Stimulated activated CD4-positive, alpha-beta T cell treated with anti-CD3 and anti-CD28 coated beads, Interleukin-1b, Interleukin-23, amount 100 ng/mL, for 24 hours (primary cell): ENCODE measurements around the gene OVAAL.

Experiments used
- DNase-seq, 4 experiments: peaks; one replicate each; pipeline ENCODE4 v3.0.0-alpha.2; 2020; ENCODE audit warnings: low read depth in 4 of 4, low spot score in 1 of 4

OVAAL gene

DNA sequence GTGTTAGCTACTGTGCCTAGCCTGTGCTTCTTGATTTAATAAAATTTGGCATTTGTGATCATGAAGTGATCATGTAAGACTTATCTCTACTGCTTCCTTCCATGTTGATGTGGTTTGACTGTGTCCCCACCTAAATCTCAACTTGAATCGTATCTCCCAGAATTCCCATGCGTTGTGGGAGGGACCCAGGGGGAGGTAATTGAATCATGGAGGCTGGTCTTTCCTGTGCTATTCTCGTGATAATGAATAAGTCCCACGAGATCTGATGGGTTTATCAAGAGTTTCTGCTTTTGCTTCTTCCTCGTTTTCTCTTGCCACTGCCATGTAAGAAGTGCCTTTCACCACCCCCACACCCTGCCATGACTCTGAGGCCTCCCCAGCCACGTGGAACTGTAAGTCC is at the start of gene OVAAL:
TSS of gene OVAAL (plus strand) at position 301 of the 400 bp plus-strand sequence.
- DNase-seq: no peak

DNA sequence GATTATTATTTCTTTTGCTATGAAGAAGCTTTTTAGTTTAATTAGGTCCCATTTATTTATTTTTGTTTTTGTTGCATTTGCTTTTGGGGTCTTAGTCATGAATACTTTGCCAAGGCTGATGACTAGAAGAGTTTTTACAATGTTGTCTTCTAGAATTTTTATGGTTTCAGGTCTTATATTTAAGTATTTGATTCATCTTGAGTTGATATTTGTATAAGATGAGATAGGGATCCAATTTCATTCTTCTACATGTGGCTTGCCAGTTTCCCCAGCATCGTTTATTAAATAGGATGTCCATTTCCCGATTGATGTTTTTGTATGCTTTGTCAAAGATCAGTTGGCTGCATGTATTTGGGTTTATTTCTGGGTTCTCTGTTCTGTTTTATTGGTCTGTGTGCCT is 47.9 kb upstream of the OVAAL start:
- no peak for DNase-seq

DNA sequence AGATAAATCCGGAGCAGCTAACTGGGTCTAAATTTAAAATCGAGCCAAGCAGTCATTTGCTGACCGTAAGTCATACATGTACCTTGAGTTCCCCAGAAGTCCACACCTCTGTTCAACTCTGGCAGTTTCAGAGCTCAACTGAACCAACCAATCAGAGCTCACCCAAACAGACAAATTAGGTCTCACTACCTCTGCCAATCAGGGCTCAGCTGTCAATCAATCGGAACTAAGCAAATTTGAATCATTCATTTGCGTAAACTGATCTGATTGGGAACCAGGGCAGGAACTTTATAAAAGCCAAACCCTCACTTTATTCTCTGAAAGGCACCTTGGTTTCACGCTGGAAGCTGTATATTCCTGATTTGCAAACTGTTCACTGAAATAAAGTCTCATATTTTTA is 45.2 kb upstream of the OVAAL start:
- DNase-seq: no peak

DNA sequence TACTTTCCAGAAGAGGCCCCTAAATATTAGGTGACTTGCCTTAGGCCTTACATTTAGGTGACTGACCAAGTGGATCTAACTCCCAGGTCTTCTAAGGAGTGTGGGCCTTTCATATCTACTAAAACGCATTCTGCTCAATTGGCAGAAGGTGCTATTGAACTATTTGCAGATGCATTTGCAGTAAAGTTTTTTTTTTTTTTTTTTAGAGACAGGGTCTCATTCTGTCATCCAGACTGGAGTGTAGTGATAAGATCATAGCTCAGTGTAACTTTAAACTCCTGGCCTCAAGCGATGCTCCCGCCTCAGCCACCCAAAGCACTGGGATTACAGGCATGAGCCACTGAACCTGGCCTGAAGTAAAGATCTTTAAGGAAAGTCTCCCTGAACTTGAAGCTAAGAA is 43.4 kb upstream of the OVAAL start:
- DNase-seq: no peak

DNA sequence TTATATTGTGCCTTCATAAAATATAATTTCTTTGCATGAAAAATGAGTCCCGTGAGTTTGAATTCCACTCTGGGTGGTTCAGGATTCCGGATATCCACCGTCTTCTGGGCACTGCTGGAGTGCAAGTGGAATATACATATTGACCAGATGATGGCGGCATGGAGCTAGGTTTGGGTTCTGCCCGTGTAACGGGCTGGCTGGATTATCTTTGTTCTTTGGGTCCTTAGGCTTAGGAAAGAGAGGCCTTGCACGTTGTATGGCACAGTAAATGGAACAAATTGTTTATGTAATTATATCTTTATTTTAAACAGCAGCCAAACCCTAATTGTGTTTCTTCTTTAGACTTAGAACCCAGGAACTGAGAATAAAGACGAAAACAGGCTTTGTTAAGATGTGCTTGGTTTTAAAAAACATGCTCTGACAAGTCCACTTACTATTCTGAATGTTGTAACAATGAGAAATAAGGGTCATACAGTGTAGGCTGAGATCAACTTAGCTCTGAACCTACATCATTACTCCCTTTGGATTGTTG is 42.8 kb upstream of the OVAAL start:
- peak; percentile 15 to 33 (median 28) for DNase-seq

DNA sequence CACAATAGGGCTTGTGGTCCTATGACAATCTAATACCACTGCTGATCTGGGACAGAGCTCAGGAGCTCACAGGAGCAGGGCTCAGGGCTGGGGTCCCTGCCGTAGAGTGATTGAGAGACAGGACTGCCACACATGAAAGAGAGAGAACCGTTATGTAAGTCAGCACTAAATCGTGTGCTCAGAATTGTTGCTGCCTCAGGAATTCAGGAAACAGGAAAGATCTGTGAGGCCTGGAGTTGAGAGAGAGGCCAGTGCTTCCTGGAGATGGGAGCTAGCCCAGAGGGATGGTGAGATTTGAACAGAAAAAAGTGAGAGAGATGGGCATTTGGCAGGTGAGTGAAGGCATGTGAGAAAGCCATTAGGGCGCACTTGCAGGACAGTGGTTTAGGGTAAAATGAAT is 38.9 kb upstream of the OVAAL start:
- no peak for DNase-seq

DNA sequence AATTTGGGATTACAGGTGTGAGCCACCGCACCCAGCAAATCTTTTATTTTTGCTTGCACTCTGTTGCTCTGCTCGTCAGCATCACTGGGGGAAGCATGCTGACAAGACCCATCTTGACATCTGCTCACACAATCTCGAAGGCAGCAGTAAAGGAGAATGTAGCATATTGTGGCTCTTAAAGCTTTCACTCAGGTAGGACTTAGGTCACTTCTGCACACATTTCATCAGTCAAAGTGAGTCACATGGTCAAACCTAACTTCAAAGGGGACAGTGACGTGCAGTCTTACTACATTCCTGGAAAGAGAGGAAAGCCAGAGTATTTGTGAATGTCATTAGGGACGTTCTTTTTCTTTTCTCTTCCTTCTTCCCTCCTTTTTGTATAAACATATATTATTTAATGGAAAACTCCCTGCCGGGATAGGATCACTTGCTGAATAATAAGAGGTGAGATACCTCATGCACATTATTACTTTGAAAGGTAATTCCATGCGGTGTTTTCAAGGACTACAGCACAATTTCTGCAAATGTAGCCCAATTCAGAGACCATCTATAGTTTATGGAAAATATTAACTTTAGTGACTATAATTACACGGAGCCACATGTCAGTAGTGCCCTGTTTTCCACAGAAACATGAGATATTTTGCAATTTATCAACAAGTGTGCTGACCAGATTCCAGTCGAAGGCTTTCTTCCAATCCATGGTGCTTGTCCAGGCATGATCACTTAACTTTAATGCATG is 37.1 kb upstream of the OVAAL start:
- DNase-seq: no peak

DNA sequence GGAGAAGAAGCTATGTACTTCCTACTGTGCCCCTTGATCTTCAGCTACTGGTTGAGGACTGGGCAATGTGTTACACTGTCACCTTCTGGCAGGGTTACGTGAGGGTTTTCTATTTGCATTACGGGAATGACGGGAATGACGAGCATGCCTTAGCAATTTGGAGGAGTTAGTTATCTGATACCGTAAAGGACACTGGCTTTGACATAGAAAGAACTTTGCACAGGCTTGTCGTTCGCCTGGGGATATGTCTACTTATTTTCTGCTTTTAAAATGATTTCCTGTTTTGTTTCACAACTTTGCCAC is 36.6 kb upstream of the OVAAL start:
- DNase-seq: no peak

DNA sequence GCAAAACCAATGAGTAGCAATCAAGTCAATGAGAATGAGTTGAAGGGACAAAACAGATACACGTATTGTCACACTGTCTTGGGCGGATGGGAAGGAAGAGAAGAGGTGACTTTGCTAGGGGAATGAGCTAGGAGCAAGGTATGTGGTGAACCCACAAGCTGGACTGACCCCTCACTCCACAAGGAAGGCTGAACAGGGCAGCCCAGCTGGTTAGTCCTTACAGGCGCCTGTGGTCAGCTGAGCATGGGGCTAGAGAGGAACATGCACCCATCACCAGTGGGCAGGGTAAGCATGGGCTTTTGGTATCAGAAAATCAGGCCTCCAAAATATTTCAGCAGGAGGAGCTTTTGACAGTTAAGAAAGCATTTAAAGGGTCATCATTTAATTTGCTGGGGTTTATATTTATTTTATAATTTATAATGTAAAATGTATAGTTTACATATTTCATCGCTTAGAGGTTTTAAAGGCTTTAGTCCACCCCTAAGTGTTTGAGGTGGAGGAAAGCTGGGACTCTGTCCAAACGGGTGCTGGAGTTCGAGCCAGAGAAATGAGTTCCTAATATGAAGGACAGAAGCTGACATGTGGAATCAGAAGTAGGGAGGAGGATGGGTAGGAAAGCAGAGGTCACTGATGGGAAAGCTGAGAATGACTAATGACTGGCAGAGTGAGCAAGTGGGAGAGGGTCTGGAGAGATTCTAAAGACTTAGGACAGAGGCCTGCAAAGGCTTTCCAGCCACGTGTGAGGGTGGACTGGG is 34.4 kb upstream of the OVAAL start:
- DNase-seq: no peak

DNA sequence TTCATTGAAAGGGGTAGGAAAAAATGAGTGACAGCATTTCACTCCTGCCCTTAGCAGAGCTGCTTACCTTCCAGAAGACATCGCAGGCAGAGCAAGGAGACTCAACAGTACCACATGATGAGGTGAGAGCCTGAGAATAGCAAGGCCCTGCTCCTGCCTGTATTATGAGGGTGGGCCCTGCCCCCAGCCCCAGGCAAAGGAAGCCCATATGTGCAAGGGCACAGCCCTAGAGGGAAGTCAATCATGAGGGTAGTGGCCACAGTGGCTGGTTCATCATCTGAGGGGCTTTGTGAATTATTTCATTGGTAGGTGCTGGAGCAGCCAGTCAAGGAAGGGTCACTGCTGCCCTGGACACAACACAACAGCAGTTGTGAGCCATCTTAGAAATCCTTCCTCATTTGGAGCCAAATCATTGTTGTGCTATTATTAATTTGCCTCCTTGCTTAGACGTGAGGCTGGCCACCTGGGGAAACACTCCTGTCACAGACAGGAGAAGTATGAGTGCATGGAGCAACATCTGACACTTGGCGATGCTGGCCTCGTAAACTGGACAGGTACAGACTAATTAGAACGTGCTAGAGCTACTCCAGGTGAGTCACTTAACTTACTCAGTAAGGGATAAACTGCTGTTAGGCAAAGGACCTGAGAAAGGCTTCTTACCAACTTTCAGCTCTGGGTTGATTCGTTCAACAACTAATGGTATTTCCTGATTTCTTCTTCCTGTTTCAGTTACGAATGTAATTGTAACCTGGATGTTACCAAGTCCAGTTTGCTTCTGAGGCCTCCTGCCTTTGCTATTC is 33.6 kb upstream of the OVAAL start:
- no peak for DNase-seq

DNA sequence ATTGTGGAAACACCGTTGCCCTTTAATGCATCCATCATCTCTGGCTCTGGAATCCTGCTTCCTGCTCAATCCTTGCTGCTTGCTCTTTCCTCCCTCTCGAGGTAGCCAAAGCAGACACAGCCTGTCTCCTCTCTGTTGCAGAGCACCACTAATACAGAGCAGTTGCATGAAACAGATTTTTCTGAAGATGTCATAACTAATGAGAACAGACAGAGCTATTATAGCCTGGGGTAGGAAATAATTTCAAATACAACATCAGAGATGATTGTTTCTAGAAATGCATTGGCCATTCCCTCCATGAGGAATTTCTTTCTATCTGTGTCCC is 33.1 kb upstream of the OVAAL start:
- no peak for DNase-seq

DNA sequence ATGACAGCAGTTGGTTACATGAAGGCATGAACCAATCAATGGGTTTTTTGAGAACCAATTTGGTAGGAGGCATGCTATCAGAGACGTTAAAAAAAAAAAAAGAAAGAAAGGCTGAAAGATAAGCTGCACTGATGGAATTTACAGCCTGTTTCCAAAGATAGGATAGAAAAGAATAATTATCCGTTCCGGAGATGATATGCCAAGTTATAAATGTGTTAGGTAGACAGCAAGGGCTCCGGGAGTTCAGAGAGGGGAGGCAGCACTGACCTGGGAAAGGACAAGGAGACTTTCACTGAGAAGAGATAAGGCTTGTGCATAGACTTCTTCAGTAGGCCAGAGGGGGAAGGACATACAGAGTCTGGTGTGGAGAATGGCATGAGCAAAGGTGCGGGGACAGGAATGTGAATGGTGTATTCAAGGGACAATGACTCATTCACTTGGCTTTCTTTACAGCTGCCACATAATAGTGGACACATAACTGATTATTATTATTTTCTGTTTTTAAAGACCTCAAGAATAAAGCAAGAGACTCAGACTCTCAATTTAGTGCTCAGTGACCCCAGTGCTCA is 31.6 kb upstream of the OVAAL start:
- no peak for DNase-seq

DNA sequence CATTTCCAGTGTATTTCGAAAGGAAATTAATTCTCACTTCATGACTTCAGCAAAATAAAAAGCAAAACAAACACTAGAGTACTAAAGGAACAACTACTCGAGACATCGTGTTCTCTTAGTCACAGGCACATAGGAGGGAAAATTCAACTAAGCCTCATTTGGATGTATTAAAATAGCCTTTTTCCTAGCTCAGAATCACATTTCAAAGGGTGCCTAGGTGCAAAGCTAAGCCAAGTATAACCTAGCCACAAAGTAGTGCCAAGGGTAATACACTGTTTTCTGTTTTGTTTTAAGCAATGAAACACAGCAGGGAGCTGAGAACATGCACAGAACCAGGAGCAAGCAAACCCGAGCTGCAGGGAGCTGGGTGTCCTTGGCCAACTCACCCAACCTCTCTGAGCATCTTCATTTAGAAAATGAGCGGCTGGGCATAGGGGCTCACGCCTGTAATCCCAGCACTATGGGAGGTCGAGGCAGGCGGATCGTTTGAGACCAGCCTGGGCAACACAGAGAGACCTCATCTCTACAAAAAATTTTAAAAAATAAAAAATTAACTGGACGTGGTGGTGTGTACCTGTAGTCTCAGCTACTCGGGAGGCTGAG is 29.8 kb upstream of the OVAAL start:
- no peak for DNase-seq

DNA sequence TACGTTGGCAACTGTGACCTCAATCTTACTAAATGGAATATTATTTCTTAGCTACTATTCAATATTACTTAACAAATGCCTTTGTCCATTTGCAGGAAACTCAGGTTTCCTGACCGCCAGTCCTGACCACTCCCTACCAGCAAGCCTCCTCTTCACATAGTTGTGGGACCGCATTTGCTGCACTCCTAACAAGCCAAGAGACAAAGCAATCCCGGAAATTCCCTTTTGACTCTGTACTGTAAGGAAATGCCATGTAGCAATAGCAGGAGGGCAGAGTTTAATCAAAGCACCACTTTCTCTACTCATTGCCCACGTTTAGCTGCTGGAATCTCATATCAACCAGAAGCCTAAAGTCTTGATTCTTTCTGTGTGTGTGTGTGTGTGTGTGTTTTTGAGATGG is 28.3 kb upstream of the OVAAL start:
- DNase-seq: no peak

DNA sequence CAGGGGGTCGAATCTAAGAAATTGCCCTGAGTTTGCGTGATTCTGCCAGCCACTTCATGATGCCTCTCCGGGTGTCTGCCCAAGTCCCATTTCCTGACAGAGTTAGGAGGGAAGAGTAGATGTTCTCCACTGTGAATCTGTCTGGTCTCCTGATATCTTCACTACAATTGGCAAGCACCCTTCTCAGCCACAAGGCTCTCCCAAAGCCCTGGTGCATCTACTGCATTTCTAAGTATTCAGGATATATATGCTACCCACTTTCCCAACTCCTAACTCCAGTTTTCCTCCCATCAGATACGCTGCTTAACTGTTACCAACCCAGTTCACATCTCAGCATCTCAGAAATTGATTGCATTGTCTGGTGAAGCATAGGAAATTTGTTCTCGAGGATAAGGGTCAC is 25.9 kb upstream of the OVAAL start:
- DNase-seq: no peak

DNA sequence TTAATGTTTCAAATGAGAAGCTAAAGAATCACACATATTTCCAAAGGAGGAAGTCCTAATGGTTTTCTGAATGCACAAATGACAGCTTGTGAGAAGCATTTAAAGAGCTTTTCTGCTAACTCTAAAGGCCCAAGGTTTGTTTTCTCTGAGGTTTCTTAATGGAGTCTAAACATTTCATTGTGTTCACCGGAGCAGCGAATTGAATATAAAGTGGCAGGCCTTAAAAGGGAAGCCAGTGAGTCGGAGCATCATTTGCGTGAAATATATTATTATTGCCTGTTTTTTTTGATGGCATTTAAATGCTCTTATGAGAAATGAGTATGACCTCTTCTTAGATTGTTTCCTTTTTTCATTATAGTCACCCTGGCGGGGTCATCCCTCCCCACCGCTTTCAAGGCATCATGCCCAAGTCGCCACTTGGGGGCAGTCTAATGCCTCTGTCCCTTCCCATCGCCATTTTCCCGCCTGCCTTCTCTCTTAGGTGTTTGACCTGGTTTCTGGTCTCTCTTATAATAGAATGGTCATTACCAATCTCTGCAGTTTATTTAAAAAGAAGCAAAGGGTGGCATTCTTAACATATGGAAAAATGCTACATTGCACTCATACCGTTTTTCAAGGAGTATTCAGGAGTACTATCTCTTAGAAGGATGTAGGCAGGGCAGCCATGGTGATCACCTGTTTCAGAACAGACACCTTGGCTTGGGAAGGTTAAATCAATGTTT is 25.3 kb upstream of the OVAAL start:
- peak; percentile 39 to 59 (median 52) for DNase-seq

DNA sequence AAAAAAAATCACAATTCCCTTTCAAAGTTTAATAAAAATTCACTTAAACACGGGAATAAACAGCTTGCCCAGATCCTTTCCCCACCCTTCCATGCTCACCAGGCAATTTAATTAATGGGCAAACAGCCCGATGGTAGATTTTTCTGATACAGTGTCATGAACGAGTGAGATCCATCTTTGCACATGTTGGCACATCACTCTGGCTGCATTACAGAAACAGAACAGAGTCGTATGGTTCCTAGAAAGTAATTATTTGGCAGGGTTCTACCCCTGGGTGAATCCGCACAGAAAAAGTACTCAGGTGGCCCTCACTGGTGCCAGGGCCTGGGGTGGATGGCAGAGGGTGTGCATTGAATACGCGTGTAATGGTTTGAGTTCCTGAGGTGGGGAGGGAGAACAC is 24.6 kb upstream of the OVAAL start:
- DNase-seq: no peak

DNA sequence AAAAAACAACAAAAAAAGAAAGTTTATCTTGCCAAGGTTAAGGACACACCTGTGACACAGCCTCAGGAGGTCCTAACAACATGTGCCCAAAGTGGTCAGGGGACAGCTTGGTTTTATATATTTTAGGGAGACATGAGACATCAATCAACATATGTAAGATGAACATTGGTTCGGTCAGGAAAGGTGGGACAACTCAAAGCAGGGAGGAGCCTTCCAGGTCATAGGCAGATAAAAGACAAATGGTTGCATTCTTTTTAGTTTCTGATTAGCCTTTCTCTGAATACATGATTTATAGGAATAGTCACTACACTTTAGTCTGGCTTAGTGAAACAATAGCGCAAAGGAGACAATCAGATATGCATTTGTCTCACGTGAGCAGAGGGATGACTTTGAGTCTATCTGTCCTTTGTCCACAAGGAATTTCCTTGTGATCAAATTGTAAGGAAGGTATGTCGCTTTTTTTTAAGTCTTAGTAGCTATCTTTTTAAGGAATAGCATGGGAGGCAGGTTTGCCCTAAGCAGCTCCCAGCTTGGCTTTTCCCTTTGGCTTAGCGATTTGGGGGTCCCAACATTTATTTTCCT is 23.3 kb upstream of the OVAAL start:
- DNase-seq: no peak

DNA sequence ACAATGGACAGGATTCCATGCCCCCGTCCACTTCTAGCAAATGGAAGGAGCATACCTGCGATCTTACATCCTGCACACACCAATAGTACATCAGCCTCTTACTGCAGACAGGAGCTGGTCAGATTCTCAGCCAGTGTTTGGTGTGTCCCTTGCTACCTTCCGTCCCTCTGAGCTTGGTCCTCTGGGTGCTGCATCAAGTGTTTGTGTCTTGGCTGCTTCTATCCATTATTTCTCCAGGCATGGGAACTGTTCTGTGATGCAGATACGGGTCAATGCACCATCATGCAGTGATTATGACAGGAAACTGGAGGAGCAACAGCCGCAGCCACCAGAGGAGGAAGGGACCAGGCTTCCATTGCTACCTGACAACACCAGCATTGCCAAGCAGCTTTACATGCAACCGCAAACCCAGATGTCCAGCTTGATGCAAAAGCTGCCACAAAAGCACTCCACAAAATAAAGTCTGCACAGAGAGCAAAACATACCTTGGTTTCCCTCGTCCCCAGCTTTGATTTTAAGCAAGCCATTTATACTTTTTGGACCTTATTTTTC is 21.9 kb upstream of the OVAAL start:
- DNase-seq: no peak

DNA sequence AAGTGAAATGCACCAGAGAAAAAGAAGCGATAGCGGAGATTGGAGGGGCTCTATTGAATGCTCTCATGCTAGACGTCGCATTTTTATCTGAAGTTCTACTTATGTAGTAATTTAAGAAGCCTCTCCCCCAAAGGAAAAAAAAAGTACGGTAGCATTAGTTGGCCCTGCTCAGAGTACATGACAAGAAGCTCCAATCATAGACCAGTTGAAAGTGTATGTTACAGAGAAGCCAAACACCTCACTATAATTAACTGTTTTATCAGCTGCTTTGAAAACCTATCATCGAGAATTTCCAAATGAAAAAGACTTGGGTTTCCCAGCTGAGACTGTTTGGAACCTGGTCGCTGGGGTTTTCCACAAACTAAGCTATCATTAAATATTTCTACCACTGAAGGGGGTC is 19.6 kb upstream of the OVAAL start:
- DNase-seq: no peak
